Glomerular endothelial cell (primary cell): Measurements from ENCODE around the gene XG. TPM values are rescaled to one million over a fixed set of nuclear protein-coding genes. Genes with fewer than 3 reads are reported as not detected.
"Not testable (repeated sequence)": the region's sequence is repeated elsewhere in the genome, so short reads cannot be mapped to it uniquely, and the experiment has no call there.

Source experiments
- DNase-seq: peaks from one replicate; pipeline ENCODE4 v3.0.0-alpha.2; 2011; ENCODE audit warnings: low read depth, low spot score; ENCODE audit errors: extremely low read depth
- total RNA-seq: library from RNA; depleted of rRNA; stranded (reverse); fragments of >200 nt; gene quantifications from 2 replicates; pipeline ENCODE4 v1.2.3, GENCODE V29; 2015

The XG gene
- total RNA-seq, 1 donor from 2014 or later = not detected

DNA sequence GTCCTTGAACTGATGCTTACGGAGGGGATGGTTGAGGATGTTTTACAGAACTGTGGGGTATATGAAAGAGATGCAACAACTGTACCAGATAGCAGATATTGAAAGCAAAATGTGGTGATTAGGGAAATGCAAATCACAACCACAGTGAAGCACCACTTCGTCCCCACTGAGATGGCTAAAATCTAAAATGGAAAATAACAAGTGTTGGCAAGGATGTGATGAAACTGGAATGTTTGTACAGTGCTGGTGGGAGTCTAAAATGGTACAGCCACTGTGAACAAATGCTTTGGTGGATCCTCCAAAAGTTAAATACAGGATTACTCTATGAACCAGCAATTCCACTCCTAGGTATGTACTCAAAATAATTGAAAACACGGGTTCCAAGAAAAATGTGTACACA, 22.9 kb downstream of the XG start:
- DNase-seq = no peak

DNA sequence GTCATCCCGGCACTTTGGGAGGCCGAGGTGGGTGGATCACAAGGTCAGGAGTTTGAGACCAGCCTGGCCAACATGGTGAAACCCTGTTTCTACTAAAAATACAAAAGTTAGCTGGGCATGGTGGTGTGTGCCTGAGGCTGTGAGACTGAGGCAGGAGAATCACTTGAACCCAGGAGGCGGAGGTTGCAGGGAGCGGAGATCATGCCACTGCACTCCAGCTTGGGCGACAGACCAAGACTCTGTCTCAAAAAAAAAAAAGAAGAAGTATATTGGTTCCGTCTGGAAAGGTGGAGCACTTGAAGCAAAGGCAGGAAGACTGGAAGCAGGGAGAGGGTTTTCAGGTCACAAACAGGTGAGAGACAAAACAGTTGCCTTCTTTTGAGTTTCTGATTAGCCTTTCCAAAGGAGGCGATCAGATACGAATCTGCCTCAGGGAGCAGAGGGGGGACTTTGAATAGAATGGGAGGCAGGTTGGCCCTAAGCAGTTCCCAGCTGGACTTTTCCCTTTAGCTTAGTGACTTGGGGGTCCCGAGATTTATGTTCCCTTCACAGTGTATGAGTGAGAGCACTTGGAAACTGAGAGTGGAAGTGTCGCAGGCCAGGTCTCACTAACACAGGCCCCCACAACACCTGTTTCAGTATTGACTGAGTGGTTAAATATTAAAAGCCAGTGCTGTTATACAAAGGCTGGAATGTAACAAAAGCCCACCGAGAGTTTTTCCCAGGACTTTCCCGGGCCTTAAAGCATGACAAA, 28.8 kb downstream of the XG start:
- DNase-seq = not testable (repeated sequence)

- no peak for DNase-seq
Measured at GRCh38 chrX:2781226-2781571, 29.4 kb downstream of the XG start.

DNA sequence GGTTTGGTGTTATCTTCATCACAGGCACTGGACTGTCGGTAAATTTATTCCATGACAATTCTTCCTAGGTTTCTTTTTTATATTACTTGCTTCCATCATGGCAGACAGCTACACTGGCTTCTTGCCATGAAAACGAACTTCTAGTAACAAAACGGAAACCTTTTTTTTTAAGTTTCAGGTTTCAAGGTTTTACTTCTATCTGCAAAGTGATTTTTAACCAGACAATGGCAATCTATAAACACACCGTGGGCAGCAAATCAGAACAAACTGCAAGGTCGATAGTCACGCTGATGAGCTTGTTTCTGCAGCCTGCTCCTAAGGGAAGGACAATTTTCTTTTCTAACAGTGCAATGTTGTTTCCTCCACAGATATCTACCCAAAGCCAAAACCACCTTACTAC, 29.9 kb downstream of the XG start:
- no peak for DNase-seq

DNA sequence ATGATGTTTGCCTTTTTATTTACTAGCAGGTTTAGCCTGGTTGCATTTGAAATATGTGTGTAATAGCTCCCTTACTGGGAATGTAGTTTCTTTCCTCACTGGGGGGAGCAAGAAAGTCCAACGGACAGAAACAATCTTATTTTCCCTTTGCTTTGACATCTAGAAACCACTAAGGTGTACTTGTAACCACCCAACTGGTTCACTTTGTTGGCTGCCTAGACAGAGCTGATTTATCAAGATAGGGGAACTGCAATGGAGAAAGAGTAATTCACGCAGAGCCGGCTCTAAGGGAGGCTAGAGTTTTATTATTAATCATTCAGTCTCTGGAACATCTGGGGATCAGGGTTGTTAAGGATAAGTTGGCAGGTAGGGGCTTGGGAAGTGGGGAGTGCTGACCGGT, 30.3 kb downstream of the XG start:
- DNase-seq = no peak

- DNase-seq = no peak
Measured at GRCh38 chrX:2782778-2783177, 30.9 kb downstream of the XG start.

GRCh38 chrX:2784026-2784425, 32.2 kb downstream of the XG start:
- DNase-seq = no peak

GRCh38 chrX:2785538-2785937, 33.7 kb downstream of the XG start:
- DNase-seq = no peak

DNA sequence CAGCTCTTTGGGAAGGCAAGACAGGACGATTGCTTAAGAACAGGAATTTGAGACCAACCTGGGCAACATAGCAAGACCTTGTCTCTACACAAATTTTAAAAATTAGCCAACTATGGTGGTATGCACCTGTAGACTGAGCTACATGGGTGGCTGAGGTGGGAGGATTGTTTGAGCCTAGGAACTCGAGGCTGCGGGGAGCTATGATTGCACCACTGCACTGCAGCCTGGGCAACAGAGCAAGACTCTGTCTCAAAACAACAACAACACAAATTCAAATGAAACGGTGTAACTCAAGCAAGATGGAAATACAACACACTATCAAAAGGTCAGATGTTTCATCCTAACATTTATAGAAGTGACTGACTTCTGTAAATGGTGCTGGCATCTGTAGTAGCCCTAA, 37.1 kb downstream of the XG start:
- DNase-seq = no peak

- no peak for DNase-seq
Measured at GRCh38 chrX:2789569-2789968, 37.7 kb downstream of the XG start.

DNA sequence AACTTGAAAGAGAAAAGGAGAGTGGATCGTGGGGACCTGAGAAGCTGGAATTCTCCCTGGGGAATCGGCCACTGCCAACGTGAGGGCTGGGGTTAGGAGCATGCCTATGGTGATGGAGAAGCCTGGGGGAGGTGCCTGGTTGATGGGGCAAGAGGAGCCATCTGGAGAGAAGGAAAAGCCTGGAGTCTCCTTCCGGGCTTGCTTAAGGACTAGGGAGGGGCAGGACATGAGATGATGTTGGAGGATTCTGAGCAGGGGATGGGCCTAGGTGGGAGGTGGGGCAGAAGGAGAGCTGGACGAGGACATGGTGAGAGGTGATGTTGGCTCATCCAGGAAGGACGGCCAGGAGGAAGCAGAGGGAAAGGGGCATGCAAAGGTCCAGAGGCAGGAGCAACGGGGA, 41.9 kb downstream of the XG start:
- DNase-seq = no peak

DNA sequence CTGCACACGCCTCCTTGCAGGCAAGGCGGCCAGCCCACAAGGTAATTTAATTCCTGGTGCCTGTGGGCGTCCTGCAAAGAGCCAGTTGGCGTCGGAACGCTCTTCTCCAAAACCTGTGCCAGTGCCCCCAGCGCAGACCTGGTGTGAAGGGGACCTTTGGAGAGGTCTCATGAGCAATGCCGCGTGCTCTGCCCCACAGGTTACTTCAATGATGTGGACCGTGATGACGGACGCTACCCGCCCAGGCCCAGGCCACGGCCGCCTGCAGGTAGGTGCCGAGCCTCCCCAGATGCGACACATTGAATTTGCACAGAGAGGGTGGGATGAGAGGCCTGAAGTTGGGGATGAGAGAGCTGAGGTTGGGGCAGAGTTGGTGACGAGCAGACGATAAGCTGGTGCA, 42.5 kb downstream of the XG start:
- DNase-seq = no peak

DNA sequence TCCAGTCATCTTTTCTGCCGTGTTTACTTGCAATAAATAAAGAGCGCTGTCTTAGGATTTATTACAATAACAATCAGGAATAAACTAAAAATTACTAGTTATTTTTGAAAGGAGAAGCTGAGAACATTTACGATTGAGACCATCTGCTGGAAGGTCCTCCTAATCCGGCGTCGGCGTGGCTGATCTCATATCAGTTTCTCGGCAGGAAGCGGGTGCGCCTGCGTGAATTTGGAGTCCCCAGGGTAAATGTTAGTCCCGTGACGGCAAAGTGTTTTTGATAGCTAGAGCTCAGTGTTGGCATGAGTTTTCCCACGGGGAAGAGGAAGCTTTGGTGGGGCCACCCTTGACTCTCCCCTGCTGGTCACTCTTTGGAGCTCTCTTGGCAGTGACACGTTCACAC, 45.0 kb downstream of the XG start:
- not testable (repeated sequence) for DNase-seq

GRCh38 chrX:2799369-2799768, 47.5 kb downstream of the XG start:
- no peak for DNase-seq

GRCh38 chrX:2799980-2800379, 48.1 kb downstream of the XG start:
- not testable (repeated sequence) for DNase-seq

DNA sequence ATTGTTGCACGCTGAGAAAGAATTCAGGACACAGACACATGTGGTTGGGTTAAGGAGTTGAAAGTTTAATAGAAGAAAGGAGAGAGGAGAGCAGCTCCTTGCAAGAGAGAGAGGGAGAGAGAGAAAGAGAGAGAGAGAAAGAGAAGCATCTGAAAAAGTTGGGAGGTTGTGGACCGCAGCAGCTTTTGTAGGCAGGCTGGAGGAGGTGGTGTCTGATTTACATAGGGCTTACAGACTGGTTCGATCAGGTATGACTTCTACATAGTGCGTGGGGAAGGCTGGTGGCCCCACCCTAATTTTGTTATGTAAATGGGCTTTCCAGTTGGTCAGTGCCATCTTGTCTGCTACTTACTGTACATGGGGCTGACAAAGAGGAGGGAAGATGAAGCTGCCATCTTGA, 49.4 kb downstream of the XG start:
- DNase-seq = no peak

GRCh38 chrX:2802376-2803090, 50.7 kb downstream of the XG start:
- not testable (repeated sequence) for DNase-seq

GRCh38 chrX:2803486-2803885, 51.6 kb downstream of the XG start:
- DNase-seq = not testable (repeated sequence)

GRCh38 chrX:2804106-2804843, 52.4 kb downstream of the XG start:
- not testable (repeated sequence) for DNase-seq

GRCh38 chrX:2804858-2805257, 53.0 kb downstream of the XG start:
- not testable (repeated sequence) for DNase-seq

DNA sequence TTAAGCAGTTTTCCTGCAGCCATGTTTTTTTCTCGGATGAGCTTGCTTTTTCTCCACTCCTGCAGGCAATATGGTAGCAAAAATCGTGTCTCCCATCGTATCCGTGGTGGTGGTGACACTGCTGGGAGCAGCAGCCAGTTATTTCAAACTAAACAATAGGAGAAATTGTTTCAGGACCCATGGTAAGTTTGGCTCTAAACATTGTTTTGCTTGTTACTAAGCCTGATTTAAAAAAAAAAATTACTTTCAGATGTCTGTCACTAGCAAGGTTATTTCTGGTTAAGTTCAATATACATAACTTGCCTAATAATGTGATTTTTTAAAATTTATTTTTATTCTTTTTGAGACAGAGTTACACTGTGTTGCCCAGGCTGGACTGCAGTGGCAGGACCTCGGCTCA, 59.4 kb downstream of the XG start:
- no peak for DNase-seq
